RWPE1 (cell line): Measurements from ENCODE around the gene SRRM2.

ENCODE experiments used
- CTCF ChIA-PET: fragments of 350-600 bp; sonication (Branson Sonifier 250); formaldehyde crosslinking; extraction: SDS; loops from one replicate; lab custom pipeline; 2021; lab: Yijun Ruan, JAX
- POLR2A ChIA-PET: fragments of 400-600 bp; formaldehyde crosslinking; extraction: SDS; loops from one replicate; lab custom pipeline; 2020; ENCODE audit warnings: antibody characterized with exemption; ENCODE audit not compliant: low non-redundant PET; lab: Yijun Ruan, JAX
- DNase-seq: peaks from one replicate; pipeline ENCODE4 v3.0.0; 2012; ENCODE audit warnings: low spot score
- H3K27ac ChIP-seq: fragments of 450-650 bp; 2 replicates; pipeline ENCODE4 v1.5.1; 2017
- CTCF ChIP-seq: fragments of 450-650 bp; conservative IDR thresholded peaks from 2 replicates; pipeline ENCODE4 v1.5.1; 2017; ENCODE audit warnings: low read depth, mild to moderate bottlenecking

SRRM2 gene

GRCh38 chr16:2819939-2820835 lies 67.7 kb downstream of the SRRM2 start:
- ChIA-PET CTCF (no interaction called here), POLR2A (interaction anchor here (0.8 kb wide), 1 partner anchor 42 kb away, joined by 3 read pairs; no protein-coding TSS in a partner anchor)
- DNase-seq, result no peak

More at GRCh38 chr16:2819939-2820835, 67.7 kb downstream of the SRRM2 start:
- 0 out of 2 replicates have a peak overlapping the region, but pooled peaks have one; percentile 16 for H3K27ac ChIP-seq
- TF ChIP-seq CTCF, result no peak
